GM18861 (cell line): ENCODE data around the gene TM4SF4.
A peak's percentile ranks its signal among the peaks of the same experiment; 100 is the strongest.

Source experiments
- ATAC-seq: cut with Tn5 transposase; IDR thresholded peaks from one replicate; pipeline ENCODE4 v1.9.1; 2021; ENCODE audit not compliant: unreplicated experiment

The TM4SF4 gene

GRCh38 chr3:149454746-149455145 is 19.8 kb upstream of the TM4SF4 start:
- no peak for ATAC-seq

DNA sequence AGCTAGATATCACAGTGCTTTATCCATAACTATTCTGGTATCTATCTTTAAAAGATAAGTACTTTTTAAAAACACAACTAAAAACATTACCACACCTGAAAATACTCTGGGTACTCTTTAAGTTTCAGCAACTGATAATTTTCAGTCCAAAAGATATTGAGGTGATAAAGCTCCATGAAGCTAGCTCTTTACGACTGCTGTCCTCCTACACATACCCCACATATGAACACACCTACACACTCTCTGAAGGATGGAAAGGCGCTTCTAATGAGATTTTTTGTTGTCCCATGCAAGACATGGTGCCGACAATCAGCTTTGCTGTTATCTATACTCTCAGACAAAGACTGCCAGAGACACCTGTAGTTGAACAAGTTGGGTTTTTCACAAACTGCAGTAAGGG is 19.1 kb upstream of the TM4SF4 start:
- ATAC-seq = no peak

- no peak for ATAC-seq
These were observed 18.5 kb upstream of the TM4SF4 start for GRCh38 chr3:149455989-149456388.

DNA sequence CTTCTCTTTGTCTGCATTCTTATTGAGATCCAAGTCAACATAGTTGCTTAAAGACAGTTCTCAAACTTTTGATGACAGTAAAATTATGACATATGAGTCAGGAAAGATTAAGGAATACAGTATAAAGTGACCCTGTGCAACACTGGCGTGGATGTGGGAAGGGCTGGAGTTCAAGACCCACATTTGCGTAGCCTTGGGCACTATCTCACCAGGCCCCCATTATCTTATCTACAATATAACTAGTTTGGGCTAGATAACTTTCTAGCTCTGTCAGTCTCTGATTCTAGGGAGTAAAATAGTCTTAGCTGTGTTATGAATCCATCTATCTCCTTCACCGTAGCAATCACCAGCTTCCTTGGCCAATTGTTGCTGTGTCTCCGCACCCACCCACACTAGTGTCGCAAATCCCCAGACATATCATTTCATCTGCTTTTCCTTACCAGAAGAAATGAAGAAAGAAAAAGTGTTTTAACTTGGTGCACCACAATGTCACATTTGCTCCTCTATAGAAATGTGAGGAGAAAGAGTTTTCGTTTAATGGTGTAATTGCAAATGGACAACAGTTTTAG is 14.9 kb upstream of the TM4SF4 start:
- ATAC-seq = no peak

DNA sequence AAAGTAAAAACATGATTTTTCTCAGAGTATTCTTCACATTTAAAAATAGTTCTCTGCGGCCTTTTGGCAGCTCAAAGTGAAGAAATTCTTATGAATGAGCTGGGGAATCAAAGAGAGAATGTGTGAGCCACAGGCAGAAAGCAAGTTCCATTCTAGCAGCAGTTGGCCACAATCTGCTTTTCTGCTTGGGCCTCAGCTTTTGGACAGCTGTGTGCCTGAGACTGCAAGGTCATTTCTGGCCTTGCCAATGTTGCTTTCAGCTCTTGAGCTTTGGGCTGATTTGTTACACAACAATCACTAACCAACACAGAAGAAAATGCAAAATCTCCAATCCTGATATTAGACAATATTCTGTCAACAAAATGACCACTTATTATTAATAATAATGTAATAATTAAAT is 14.4 kb upstream of the TM4SF4 start:
- no peak for ATAC-seq

- ATAC-seq = no peak
These were observed 12.4 kb upstream of the TM4SF4 start for GRCh38 chr3:149462051-149462450.

DNA sequence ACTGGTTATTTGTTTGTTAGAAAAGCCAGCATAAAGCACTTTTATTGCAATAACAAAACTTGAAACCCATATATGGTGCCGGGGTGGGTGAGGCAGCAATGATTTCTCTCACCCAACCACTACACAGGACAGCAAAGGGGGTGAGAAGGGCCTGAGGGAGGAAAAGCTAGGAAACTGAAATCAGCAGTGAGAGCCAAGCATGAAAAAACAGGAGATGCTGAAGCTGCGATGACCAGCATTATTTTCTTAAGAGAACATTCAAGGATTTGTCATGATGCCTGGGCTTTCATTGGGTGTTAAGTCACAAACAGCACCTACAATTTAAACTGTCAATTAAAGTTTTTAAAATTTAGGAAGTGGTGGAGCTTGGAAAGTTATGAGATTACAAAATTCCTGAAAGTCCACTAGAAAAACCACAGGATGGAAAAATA is 11.9 kb upstream of the TM4SF4 start:
- no peak for ATAC-seq

DNA sequence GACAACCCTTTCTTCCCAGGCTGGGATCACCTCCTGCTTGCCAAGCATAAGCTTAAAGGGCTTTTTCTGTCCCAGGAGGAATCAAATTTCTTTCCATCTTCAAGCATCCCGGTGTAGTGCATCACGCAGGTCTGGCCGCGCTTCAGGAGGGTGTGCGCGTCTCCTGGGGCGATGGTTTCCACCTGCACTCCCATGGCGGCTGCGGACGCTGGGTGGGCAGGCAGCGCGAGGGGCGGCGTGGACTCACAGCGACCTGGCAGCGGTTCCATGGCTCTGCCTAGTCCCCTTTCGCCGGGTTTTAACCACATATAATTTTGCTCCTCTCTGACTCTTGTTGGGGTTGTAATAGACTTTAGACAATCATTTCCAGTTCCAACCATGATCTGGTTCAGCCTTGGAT is 10.6 kb upstream of the TM4SF4 start:
- ATAC-seq = no peak

DNA sequence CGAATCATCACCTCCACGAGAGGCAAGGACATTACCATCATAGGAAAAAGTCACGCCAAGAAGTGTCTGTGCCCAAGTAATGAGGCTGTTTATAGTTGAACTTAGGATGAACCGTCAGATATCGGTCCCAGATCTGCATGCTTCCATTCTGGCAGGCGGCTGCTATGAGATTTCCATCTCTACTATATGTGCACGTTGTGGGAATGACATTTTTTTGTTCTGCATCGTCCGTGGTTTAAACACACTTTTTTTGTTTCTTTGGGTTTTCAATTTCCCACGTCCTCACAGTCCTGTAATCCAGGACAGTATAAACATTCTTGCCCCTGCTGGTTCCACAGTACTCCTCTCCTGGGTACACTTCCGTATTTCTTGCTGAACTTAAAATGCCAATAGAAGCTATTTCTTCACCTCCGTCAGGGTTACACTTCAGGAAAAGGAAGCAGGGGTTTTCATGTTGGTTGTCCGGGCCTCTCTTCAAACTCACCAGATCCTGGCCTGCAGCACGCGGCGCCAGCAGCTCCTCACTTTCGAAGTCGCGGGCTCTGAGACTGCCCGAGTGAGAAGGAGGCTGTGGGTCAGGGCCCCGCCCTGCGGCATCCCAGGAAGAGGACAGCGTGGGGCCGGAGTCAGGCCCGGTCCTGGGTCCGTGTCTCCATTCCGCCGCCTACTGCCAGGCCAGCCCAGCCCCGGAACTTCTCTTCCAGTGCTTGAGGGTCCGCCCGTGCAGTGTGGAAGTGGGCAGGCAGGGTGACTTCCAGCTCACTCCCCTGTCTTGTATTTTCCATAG is 9.8 kb upstream of the TM4SF4 start:
- ATAC-seq = no peak

DNA sequence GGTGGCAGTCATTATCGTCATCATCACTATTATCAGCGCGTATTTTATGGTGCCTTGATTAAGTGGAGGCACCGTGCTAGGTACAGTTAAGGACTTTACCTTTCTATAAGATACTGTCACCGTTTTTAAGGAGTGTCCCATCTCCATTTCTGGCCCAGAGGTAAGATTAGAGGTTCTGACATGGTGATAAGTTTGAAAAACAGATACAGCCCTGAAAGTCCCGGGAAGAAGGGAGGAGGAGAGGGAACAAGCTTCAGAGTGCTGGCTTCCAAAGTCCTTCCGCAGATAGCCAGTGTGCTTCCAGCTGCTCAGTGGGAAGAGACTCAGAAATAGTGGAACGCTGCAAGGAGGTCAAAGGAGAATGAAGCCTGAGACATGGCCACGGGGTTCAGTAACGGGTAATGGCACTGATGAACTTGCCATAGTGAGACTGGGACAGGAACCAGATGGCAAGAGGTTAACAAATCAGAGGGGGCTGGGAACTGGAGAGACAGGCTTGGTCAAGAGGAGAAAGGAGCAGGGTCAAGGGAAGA is 9.1 kb upstream of the TM4SF4 start:
- no peak for ATAC-seq

DNA sequence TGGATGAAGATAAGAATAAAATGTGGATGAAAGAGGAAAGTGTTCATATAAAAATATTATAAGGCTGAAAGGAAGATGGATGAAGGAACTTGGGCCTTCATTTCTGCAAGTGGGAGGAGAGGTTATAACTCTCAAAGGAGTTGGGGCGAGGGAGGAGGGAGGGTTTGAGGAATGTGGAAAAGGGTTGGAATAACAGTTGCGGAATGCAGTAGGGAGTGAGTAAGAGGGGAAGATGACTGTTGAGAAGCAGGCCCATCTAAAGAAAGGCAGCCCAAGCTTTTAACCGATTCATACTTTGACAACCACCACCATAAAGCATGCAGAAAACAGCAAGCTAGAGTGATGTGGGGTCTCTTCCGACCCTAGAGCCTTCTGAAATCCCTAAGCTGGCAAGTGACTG is 8.3 kb upstream of the TM4SF4 start:
- no peak for ATAC-seq

DNA sequence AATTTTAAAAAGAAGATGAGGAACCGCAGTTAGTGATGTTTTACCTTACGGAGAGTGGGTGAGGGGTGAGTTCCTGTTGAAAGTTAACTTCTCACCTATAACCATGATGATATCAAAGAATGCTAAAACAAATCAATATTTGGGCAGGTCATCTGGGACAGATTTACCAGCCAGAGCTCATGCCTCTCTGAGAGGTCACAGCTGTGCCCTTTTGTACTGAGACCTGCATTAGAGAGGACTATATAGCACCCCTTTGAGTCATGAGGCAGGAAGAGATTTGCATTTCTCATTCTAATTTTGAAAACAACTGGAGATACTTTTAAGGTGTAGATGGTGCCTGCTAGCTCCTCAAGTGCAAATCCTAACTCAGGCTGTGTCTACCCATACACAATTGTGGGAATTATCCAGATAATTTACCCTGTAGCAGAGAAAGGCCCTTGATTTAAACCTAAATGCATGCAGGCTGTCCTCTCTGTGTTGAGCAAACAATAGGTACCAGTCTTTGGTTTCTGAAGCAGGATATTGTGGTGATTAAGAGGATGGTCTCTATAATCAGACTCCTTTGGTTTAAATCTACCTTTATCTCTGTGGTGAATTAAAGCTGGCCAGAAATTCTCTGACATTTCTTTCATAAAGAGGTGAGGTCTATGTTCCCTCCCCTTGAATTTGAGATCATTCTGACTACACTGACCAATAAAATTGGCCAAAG is 5.8 kb upstream of the TM4SF4 start:
- ATAC-seq = peak; percentile 82

DNA sequence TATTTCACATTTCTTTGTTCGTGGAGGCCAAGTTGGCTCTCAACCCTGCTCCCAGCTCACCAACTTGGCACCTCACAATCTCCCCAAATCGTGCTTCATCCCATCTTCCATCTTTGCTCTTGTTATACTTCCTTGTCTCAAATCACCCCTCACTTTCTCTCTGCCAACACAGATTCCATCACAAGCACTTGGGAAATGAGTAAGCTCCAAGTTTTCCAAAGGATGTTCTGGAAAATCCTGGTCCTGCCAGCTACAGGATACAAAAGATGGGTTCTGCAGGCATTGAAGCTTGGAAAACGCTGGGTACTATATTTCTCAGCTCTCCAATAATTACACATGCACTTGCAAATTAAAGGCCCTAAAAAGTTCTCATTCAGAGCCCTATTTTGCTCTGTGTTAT is 4.1 kb upstream of the TM4SF4 start:
- ATAC-seq = no peak

- no peak for ATAC-seq
These were observed 2.3 kb upstream of the TM4SF4 start for GRCh38 chr3:149472030-149472797.

DNA sequence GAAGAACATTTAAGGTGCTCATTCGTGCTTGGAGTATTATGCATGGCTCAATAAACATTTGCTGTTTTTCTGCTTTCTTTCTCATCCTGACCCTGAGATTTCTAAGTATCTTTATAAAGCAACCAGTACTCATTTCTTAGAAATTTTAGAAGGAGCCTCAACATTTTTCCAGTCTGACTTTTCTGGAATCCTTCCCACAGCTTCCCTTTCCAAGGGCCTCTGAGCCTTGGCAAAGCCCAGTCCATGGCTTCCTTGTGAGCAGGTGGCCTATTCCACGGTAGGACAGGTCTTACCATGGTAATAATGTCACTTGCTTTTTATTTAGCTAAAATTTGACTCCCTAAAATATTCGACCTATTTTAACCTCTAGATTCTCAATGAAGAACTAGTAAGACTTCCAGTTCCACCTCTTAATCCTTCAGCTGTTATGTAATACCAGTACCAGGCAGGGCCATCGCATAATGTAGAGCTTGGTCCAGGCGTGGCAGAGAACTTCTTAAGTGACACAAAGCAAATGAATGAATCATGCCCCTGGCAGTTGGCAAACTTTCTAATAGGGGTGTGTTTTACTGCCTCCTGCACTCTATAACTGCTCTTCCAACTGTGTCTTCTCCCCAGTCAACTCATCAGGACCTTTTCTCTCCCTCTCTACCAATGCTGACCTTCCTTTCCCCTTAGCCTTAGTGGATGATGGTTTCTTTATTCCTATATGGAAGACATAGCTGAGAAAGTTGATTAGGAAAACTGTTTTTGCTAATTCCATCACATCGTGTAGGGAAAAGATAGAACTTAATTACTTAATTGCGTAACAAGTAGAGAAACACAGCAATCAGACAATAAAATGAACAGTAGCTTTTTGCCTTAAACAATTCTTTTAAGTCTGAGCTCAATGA is 894 bp upstream of the TM4SF4 start:
- no peak for ATAC-seq

- no peak for ATAC-seq
These were observed 1.1 kb downstream of the TM4SF4 start for GRCh38 chr3:149475451-149476060.

DNA sequence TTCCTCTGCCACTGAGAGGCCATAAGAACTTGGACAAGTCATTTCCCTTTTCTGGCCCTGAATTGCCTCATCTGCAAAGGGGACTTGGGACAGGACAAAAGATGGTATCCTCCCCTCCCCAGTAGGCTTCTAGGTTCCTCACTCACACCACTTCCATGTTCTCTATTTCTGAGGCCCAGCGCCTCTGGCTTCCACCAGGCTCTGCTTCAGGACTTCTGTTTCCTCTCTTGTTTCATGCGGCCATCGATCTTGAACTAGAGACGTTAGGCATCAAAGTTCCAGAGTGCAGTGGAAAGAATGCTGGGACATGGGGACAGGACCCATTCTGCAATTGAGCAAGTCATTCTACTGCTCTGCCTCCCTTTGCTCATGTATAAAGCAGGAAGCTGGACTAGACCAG is 1.7 kb downstream of the TM4SF4 start:
- ATAC-seq = no peak

GRCh38 chr3:149479621-149480325 is 5.3 kb downstream of the TM4SF4 start:
- ATAC-seq = no peak

- ATAC-seq = peak; percentile 92
These were observed 6.0 kb downstream of the TM4SF4 start for GRCh38 chr3:149480326-149481017.
